HCEC 1CT (cell line): ENCODE measurements around the gene SNX12.

ENCODE experiments used
- DNase-seq: peaks from one replicate; pipeline ENCODE4 v3.0.0-alpha.2; 2017

The SNX12 gene

GRCh38 chrX:71068044-71068918, at the start of gene SNX12:
TSS of gene SNX12 (minus strand) at chrX:71068334. CDS start at chrX:71068306, 28 bp downstream.
- peak; percentile 86 for DNase-seq

GRCh38 chrX:71117358-71117757, 49.2 kb upstream of the SNX12 start:
- no peak for DNase-seq

GRCh38 chrX:71111921-71112431, 43.8 kb upstream of the SNX12 start:
- DNase-seq: no peak

- no peak for DNase-seq
These were observed 43.2 kb upstream of the SNX12 start, which contains the start of gene IL2RG for GRCh38 chrX:71111141-71111843. TSS of gene IL2RG (minus strand) at chrX:71111577. CDS start at chrX:71111539, 38 bp downstream.

GRCh38 chrX:71109051-71109450, 40.9 kb upstream of the SNX12 start:
- DNase-seq: no peak

GRCh38 chrX:71107762-71108360, 39.7 kb upstream of the SNX12 start:
- DNase-seq: no peak

GRCh38 chrX:71107245-71107644, 39.1 kb upstream of the SNX12 start:
- DNase-seq: no peak

GRCh38 chrX:71106427-71106826, 38.3 kb upstream of the SNX12 start, which contains the start of gene CXorf65:
TSS of gene CXorf65 (minus strand) at chrX:71106740. CDS start at chrX:71106556, 184 bp downstream.
- no peak for DNase-seq

GRCh38 chrX:71105628-71106027, 37.5 kb upstream of the SNX12 start:
- no peak for DNase-seq

GRCh38 chrX:71103110-71103983, 35.2 kb upstream of the SNX12 start:
- DNase-seq: no peak

- no peak for DNase-seq
These were observed 34.2 kb upstream of the SNX12 start for GRCh38 chrX:71102292-71102691.

GRCh38 chrX:71100581-71101505, 32.7 kb upstream of the SNX12 start:
- DNase-seq: no peak

- no peak for DNase-seq
These were observed 31.6 kb upstream of the SNX12 start for GRCh38 chrX:71099736-71100135.

- DNase-seq: no peak
These were observed 30.9 kb upstream of the SNX12 start for GRCh38 chrX:71098951-71099506.

- DNase-seq: peak; percentile 10
These were observed 30.2 kb upstream of the SNX12 start for GRCh38 chrX:71098302-71098701.

GRCh38 chrX:71096760-71097032, 28.6 kb upstream of the SNX12 start:
- no peak for DNase-seq

- peak; percentile 2 for DNase-seq
These were observed 28.0 kb upstream of the SNX12 start for GRCh38 chrX:71095981-71096759.

- DNase-seq: peak; percentile 73
These were observed 27.4 kb upstream of the SNX12 start, which contains the start of gene FOXO4 for GRCh38 chrX:71095555-71095980. TSS of gene FOXO4 (plus strand) at chrX:71095851. CDS start at chrX:71096529, 678 bp downstream.

GRCh38 chrX:71095033-71095432, 26.9 kb upstream of the SNX12 start:
- DNase-seq: no peak

GRCh38 chrX:71091263-71091662, 23.1 kb upstream of the SNX12 start:
- DNase-seq: no peak
